ENCODE results near the gene ZNF133.
"Not testable (repeated sequence)": the region's sequence is repeated elsewhere in the genome, so short reads cannot be mapped to it uniquely, and the experiment has no call there.

Gene ZNF133

DNA sequence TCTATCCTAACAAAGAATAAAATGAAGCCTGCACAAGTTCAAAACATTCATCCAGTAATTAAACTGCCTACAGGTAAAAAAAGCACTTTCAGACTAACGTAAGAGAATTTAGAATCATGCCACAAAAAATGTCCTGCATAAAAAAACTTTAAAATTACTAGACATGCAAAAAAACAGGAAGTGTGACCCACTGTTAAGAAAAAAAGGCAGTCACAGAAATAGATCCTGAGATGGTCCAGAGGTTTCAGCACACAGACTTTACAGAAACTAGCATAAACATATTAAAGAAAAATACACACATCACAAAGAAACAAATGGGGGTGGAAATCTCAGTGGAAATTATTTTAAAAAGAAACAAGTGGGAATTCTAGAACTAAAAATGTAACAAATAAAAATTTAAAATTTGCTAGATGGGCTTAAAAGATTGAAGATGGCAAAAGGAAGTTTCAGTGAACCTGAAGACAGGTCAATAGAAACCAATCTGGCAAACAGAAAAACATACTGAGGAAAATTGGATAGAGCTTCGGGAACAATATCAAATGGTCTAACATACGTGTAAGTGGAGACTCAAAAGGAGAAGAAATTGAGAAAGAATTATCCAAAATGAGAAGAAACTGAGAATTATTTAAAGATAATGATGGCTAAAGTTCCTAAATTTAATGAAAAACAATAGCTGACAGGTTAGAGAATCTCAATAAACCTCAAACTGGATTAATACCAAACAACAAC lies 3.4 kb upstream of the ZNF133 start:
- DNase-seq (ENCODE audit: low spot score): no peak

- DNase-seq (ENCODE audit: low spot score): no peak
Observed at GRCh38 chr20:18287546-18287914, 797 bp upstream of the ZNF133 start.

DNA sequence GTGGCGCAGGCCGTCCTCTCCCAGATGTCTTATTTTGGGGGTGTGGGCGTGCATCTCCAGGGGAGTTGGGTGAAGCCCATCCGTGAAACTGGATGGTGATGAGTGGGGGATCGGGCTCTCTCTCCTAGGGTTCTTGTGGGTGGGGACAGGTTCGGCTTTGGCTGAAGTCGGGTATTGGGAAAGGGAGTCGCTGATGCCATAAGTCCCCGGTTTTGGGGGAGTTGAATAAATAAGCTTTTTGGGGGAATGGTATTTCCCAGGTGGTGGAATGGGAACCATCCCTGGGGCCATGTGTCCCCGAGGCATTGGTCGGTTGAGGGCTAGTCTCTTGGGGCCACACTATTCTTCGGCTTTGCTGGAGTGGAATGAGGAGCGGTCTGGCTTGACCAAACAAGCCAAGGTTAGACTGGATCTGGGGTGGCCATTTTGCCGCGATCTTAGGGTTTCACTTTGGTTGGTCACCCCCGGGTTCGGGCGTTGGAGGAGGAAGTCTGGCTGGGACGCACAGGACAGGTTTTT lies 481 bp downstream of the ZNF133 start:
- no peak for DNase-seq (ENCODE audit: low spot score)

GRCh38 chr20:18289306-18289705 lies 979 bp downstream of the ZNF133 start:
- no peak for DNase-seq (ENCODE audit: low spot score)

- no peak for DNase-seq (ENCODE audit: low spot score)
Observed at GRCh38 chr20:18299364-18299763, 11.0 kb downstream of the ZNF133 start.

DNA sequence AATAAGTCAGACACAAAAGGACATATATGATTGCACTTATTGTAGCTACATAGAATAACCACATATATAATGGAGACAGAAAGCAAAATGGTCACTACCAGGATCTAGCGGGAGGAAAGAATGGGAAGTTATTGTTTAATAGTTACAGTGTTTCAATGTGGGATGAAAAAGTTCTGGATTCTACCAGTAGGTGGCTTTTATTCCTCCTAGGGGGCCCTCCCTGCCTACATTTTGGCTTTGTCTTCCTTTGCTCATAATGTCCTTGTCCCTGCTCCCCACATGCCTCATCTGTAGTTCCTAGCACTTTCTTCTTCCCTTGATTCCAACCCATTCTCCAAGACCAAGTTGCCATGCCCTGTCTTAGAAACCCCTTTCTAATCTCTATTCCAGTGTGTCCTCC lies 16.3 kb downstream of the ZNF133 start:
- no peak for DNase-seq (ENCODE audit: low spot score)

GRCh38 chr20:18307301-18307700 lies 19.0 kb downstream of the ZNF133 start:
- no peak for DNase-seq (ENCODE audit: low spot score)

GRCh38 chr20:18310051-18310450 lies 21.7 kb downstream of the ZNF133 start:
- DNase-seq (ENCODE audit: low spot score): no peak

- DNase-seq (ENCODE audit: low spot score): no peak
Observed at GRCh38 chr20:18310592-18310991, 22.3 kb downstream of the ZNF133 start.

DNA sequence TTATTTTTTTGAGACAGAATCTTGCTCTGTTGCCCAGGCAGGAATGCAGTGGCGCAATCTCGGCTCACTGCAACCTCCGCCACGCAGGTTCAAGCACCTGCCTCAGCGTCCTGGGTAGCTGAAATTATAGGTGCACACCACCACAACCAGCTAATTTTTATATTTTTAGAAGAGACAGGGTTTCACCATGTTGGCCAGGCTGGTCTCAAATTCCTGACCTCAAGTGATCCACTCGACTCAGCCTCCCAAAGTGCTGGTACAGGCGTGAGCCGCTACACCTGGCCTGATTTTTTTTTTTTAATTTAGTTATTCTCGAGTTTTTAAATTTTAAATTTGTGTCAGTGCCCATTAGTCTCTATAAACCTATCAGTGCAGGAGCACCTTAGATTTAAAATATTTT lies 24.4 kb downstream of the ZNF133 start:
- no peak for DNase-seq (ENCODE audit: low spot score)

DNA sequence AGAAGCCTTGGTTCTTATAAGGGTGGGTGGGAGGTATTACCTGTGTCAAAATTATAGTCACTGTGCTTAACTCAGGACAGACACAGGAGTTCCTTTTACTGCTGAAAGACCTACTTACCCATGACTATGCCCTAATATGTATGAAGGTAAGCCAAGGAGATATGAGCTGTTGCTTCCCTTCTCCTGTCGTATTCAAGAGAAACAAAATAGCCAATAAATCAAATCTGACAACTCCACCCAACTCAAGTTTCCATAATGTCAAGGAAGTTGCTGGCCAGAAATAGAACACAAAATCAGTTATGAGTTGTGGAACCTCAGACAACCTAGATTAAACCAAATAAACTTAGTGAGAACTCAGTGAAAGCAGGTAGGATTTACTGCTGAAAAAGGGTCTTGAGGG lies 25.1 kb downstream of the ZNF133 start:
- DNase-seq (ENCODE audit: low spot score): no peak

- no peak for DNase-seq (ENCODE audit: low spot score)
Observed at GRCh38 chr20:18314786-18315406, 26.6 kb downstream of the ZNF133 start.

DNA sequence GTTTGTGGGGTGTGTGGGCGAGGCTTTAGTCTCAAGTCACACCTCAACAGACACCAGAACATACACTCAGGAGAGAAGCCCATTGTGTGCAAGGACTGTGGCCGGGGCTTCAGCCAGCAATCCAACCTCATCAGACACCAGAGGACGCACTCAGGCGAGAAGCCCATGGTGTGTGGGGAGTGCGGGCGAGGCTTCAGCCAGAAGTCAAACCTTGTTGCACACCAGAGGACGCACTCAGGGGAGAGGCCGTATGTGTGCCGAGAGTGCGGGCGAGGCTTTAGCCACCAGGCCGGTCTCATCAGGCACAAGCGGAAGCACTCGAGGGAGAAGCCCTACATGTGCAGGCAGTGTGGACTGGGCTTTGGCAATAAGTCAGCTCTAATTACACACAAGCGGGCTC lies 27.8 kb downstream of the ZNF133 start:
- no peak for DNase-seq (ENCODE audit: low spot score)

DNA sequence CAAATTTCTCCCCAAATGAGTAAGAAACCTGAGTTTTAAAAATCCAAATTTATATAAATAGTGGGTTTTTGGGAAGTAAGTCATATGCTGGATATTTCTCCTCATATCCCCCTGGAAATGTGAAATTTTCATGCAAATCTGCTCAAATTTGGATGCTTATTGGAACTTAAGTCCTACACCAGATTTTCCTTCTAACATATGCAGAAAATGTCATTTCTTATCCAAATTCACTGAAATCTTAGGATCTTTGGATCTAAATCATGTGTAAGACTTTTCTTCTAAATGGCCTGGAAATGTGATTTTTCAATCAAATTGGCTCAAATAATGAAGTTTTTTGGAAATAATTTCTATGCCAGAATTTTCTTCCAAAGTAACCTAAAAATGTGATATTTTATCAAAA lies 33.0 kb downstream of the ZNF133 start:
- DNase-seq (ENCODE audit: low spot score): no peak

DNA sequence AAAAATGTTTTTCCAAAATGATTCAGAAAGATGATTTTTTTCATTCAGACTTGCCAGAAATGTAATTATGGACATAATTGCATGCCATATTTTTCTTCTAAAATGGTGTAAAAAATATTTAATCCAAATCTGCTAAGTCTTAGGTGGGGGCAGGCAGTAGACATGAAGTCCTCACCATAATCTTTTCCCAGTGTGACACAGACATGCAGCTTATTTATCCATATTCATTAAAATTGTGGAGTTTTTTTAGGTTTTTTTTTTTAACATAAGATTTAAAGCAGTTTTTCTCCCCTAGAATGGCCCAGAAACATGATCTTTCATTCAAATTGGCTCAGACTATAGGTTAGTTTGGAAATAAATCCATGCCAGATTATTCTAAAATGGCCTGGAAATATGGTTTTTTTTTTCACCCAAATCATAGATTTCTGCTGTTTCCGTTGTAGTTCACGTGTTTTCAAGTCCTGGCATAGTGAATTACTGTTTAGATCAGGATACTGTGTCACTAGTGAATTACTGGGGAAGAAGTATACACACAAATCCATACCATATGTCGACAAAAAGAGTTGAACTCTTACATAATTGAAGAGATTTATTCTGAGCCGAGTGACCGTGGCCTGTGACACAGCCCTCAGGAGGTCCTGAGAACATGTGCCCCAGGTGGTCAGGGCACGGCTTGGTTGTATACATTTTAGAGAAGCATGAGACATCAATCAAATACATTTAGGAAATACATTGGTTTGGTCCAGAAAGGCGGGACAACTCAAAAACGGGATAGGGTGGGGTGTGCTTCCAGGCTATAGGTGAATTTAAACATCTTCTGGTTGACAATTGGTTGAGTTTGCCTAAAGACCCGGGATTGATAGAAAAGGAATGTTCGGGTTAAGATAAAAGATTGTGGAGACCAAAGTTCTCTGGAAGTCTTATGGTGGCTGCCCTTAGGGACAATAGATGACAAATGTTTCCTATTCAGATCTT lies 33.9 kb downstream of the ZNF133 start:
- DNase-seq (ENCODE audit: low spot score): no peak

GRCh38 chr20:18323705-18324104 lies 35.4 kb downstream of the ZNF133 start:
- DNase-seq (ENCODE audit: low spot score): no peak

- no peak for DNase-seq (ENCODE audit: low spot score)
Observed at GRCh38 chr20:18324596-18325089, 36.3 kb downstream of the ZNF133 start.

- no peak for DNase-seq (ENCODE audit: low spot score)
Observed at GRCh38 chr20:18326990-18327389, 38.7 kb downstream of the ZNF133 start.

GRCh38 chr20:18331694-18332093 lies 43.4 kb downstream of the ZNF133 start:
- DNase-seq (ENCODE audit: low spot score): no peak

DNA sequence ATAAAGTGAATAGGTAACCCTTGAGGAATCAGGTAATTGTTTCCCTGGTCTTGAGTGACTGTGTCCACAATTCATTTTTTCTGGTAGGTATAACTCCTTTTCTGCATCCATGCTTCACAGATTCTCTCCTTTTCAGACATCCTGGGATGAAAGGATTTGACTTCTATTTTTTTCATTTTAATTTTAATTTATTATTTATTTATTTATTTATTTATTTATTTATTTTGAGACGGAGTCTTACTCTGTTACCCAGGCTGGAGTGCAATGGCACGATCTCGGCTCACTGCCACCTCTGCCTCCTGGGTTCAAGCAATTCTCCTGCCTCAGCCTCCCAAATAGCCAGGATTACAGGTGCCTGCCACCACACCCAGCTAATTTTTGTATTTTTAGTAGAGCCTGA lies 61.4 kb downstream of the ZNF133 start:
- not testable (repeated sequence) for DNase-seq (ENCODE audit: low spot score)

DNA sequence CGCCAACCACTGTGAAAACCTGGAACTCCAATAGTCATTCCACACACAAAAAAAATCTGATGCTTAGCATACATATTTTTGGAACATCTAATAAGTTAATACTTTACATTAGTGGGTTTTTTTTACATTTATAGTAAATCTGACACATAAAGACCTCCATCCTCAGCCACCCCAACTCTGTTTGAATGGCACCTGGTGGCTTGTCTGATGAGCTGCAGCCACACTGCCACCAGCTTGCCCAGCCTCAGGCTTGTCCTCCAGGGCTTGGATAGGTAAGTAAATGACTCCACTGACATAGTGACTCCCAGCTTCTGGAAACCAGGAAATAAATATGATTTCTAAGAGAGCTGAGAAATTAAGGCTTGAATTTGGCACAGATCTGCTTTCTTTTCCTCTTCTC lies 71.5 kb downstream of the ZNF133 start:
- no peak for DNase-seq (ENCODE audit: low spot score)

DNA sequence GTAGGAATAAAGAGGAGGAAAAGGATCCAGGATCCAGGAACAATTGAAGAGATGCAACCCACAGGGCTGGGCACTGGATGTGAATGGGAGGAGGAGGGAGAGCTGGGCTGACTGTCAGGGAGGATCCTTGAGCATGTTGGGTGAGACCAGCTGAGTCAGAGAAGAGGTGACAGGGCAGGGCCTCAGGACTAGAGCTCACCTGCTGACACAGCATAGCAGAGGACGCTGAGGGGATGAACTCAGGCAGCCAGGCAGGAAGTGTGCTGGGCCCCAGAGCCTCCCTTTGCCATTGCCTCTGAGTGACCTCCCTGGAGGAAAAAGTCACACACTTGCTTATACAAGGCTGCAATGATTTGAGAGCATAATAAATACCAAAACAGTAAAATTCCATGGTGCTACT lies 72.3 kb downstream of the ZNF133 start:
- DNase-seq (ENCODE audit: low spot score): no peak
